GM18505 (cell line): ENCODE data around the gene CPEB1.
"Not testable (repeated sequence)": the region's sequence is repeated elsewhere in the genome, so short reads cannot be mapped to it uniquely, and the experiment has no call there.

Experiments
- ATAC-seq: cut with Tn5 transposase; IDR thresholded peaks from one replicate; pipeline ENCODE4 v1.9.1; 2021; ENCODE audit not compliant: unreplicated experiment
- POLR2A ChIP-seq: IDR thresholded peaks from 4 replicates; pipeline ENCODE4 v1.6.1; 2011; ENCODE audit warnings: borderline replicate concordance; ENCODE audit not compliant: insufficient read depth, insufficient read length; ENCODE audit errors: extremely low read depth

The CPEB1 gene

GRCh38 chr15:82662641-82663040, 15.5 kb upstream of the CPEB1 start:
- no peak for ATAC-seq
- no peak for TF ChIP-seq POLR2A

GRCh38 chr15:82660378-82660777, 13.2 kb upstream of the CPEB1 start:
- no peak for TF ChIP-seq POLR2A
- no peak for ATAC-seq

- TF ChIP-seq POLR2A, result no peak
- no peak for ATAC-seq
Observed at GRCh38 chr15:82656641-82657266, 9.6 kb upstream of the CPEB1 start.

- TF ChIP-seq POLR2A, result no peak
- ATAC-seq, result no peak
Observed at GRCh38 chr15:82655606-82656005, 8.4 kb upstream of the CPEB1 start.

- no peak for ATAC-seq
- TF ChIP-seq POLR2A, result no peak
Observed at GRCh38 chr15:82653483-82654168, 6.5 kb upstream of the CPEB1 start.

GRCh38 chr15:82651708-82652107, 4.5 kb upstream of the CPEB1 start:
- no peak for ATAC-seq
- TF ChIP-seq POLR2A, result no peak

- ATAC-seq, result no peak
Observed at GRCh38 chr15:82650046-82650670, 3.0 kb upstream of the CPEB1 start.

GRCh38 chr15:82649226-82649999, 2.2 kb upstream of the CPEB1 start:
- no peak for TF ChIP-seq POLR2A
- ATAC-seq, result no peak

More at GRCh38 chr15:82650046-82650670, 3.0 kb upstream of the CPEB1 start:
- TF ChIP-seq POLR2A, result no peak

- no peak for TF ChIP-seq POLR2A
- no peak for ATAC-seq
Observed at GRCh38 chr15:82648257-82649103, 1.3 kb upstream of the CPEB1 start.

GRCh38 chr15:82647835-82648256, 683 bp upstream of the CPEB1 start:
- ATAC-seq, result no peak
- no peak for TF ChIP-seq POLR2A

GRCh38 chr15:82646250-82647044, 716 bp downstream of the CPEB1 start:
- no peak for ATAC-seq
- no peak for TF ChIP-seq POLR2A

- ATAC-seq, result not testable (repeated sequence)
Observed at GRCh38 chr15:82644967-82645852, 2.0 kb downstream of the CPEB1 start.

- ATAC-seq, result no peak
- no peak for TF ChIP-seq POLR2A
Observed at GRCh38 chr15:82643992-82644391, 3.2 kb downstream of the CPEB1 start.
